A549 (cell line): Measurements from ENCODE around the gene STAT4. TPM values are rescaled to one million over a fixed set of nuclear protein-coding genes. Genes with fewer than 3 reads are reported as not detected.

ENCODE experiments used
- ATAC-seq, 2 experiments: fragments of 200-7000 bp in 1 of 2; fragments of >200 bp in 1 of 2; cut with Nextera tagmentation in 1 of 2; cut with Tn5 transposase in 1 of 2; 3 replicates each; pipeline versions ENCODE4 v1.8.0 to v1.9.1; 2018 to 2020; ENCODE audit warnings: mild to moderate bottlenecking in 1 of 2, moderate library complexity in 1 of 2
- CTCF ChIA-PET: fragments of 300-600 bp; sonication (Branson Sonifier 250); formaldehyde crosslinking; extraction: SDS; loops from one replicate; lab custom pipeline; 2021; ENCODE audit warnings: antibody characterized with exemption, inconsistent platforms; lab: Yijun Ruan, JAX
- POLR2A ChIA-PET: fragments of 350-600 bp; formaldehyde crosslinking; extraction: SDS; loops from one replicate; lab custom pipeline; 2021; ENCODE audit warnings: antibody characterized with exemption, inconsistent platforms; lab: Yijun Ruan, JAX
- DNase-seq, 2 experiments: peaks; one replicate each; pipeline versions ENCODE4 v3.0.0 to v3.0.0-alpha.2; 2011 to 2016; ENCODE audit warnings: low read depth in 1 of 2, low spot score in 1 of 2
- FAIRE-seq: peaks from 2 replicates; lab custom pipeline; 2011; peaks lifted over from hg19 to GRCh38; lab: Jason Lieb, UNC
- H3K27ac ChIP-seq, 2 experiments: fragments of >200 bp; sonication (Bioruptor Twin); formaldehyde crosslinking; 3 replicates each; pipeline ENCODE4 v1.5.1; 2016 to 2017
- H3K4me1 ChIP-seq: fragments of >200 bp; sonication (Bioruptor Twin); formaldehyde crosslinking; 3 replicates; pipeline ENCODE4 v1.6.1; 2016
- H3K4me2 ChIP-seq: fragments of >200 bp; sonication (Bioruptor Twin); formaldehyde crosslinking; 3 replicates; pipeline ENCODE4 v1.6.1; 2016
- H3K4me3 ChIP-seq: fragments of >200 bp; sonication (Bioruptor Twin); formaldehyde crosslinking; 3 replicates; pipeline ENCODE4 v1.5.1; 2016
- H3K9me3 ChIP-seq: fragments of >200 bp; sonication (Bioruptor Twin); formaldehyde crosslinking; 3 replicates; pipeline ENCODE4 v1.6.1; 2016
- CBX8 ChIP-seq: fragments of 200-600 bp; sonication (generic); IDR thresholded peaks from 2 replicates; pipeline ENCODE4 v1.6.1; 2016
- CEBPB ChIP-seq, 2 experiments: fragments of >200 bp in 1 of 2; sonication (Bioruptor Twin) in 1 of 2; formaldehyde crosslinking in 1 of 2; IDR thresholded peaks; 2 replicates each; pipeline ENCODE4 v1.6.1; 2012 to 2016
- CHD4 ChIP-seq: fragments of 200-600 bp; sonication (generic); IDR thresholded peaks from 2 replicates; pipeline ENCODE4 v1.6.1; 2016; ENCODE audit warnings: antibody characterized with exemption, mild to moderate bottlenecking, borderline replicate concordance
- CTCF ChIP-seq: fragments of >200 bp; sonication (Bioruptor Twin); formaldehyde crosslinking; IDR thresholded peaks from 3 replicates; pipeline ENCODE4 v1.5.1; 2016
- FOSB ChIP-seq: fragments of 250-450 bp; sonication (Bioruptor Pico); IDR thresholded peaks from 2 replicates; pipeline ENCODE4 v1.5.0; 2020; ENCODE audit warnings: mild to moderate bottlenecking, moderate library complexity
- GATA3 ChIP-seq: IDR thresholded peaks from 2 replicates; pipeline ENCODE4 v1.6.1; 2012; ENCODE audit warnings: borderline replicate concordance
- HEYL ChIP-seq: fragments of 250-450 bp; sonication (Bioruptor Pico); IDR thresholded peaks from 2 replicates; pipeline ENCODE4 v1.8.0; 2021; ENCODE audit warnings: mild to moderate bottlenecking, moderate library complexity
- HOXA7 ChIP-seq: fragments of 250-450 bp; sonication (Bioruptor Pico); IDR thresholded peaks from 2 replicates; pipeline ENCODE4 v1.5.0; 2020; ENCODE audit warnings: mild to moderate bottlenecking, moderate library complexity
- MAZ ChIP-seq: fragments of 150-350 bp; IDR thresholded peaks from 2 replicates; pipeline ENCODE4 v1.6.1; 2014; ENCODE audit warnings: antibody characterized with exemption, low read depth, low read length, borderline replicate concordance
- MYC ChIP-seq: IDR thresholded peaks from 2 replicates; pipeline ENCODE4 v1.6.1; 2012; ENCODE audit warnings: mild to moderate bottlenecking, inconsistent platforms, low read length, improper control_type of control experiment, borderline replicate concordance
- PHF8 ChIP-seq: fragments of 200-600 bp; sonication (generic); IDR thresholded peaks from 2 replicates; pipeline ENCODE4 v1.6.1; 2016; ENCODE audit warnings: low read depth, mild to moderate bottlenecking, antibody characterized with exemption, moderate library complexity, borderline replicate concordance
- POLR2A ChIP-seq: IDR thresholded peaks from 2 replicates; pipeline ENCODE4 v1.6.1; 2012; ENCODE audit warnings: mild to moderate bottlenecking, low read length
- RAD21 ChIP-seq, 2 experiments: fragments of >200 bp in 1 of 2; sonication (Bioruptor Twin) in 1 of 2; formaldehyde crosslinking in 1 of 2; IDR thresholded peaks in 1 of 2; conservative IDR thresholded peaks in 1 of 2; 2 replicates in 1 of 2; 3 replicates in 1 of 2; pipeline ENCODE4 v1.6.1; 2012 to 2018; ENCODE audit warnings: inconsistent platforms in 1 of 2
- REST ChIP-seq: fragments of 200-600 bp; sonication (generic); IDR thresholded peaks from 2 replicates; pipeline ENCODE4 v1.6.1; 2016; ENCODE audit warnings: antibody characterized with exemption, mild to moderate bottlenecking, moderate library complexity
- RNF2 ChIP-seq: fragments of 200-600 bp; sonication (generic); IDR thresholded peaks from 2 replicates; pipeline ENCODE4 v1.6.1; 2016; ENCODE audit warnings: low read depth, mild to moderate bottlenecking, antibody characterized with exemption, moderate library complexity, borderline replicate concordance
- SMC3 ChIP-seq: fragments of >200 bp; sonication (Bioruptor Twin); formaldehyde crosslinking; IDR thresholded peaks from 3 replicates; pipeline ENCODE4 v1.6.1; 2018; ENCODE audit warnings: inconsistent platforms
- TP53 ChIP-seq: fragments of 250-450 bp; sonication (Bioruptor Pico); IDR thresholded peaks from 2 replicates; pipeline ENCODE4 v1.5.0; 2021; ENCODE audit warnings: mild to moderate bottlenecking, moderate library complexity
- ZFP36 ChIP-seq: fragments of 450-650 bp; IDR thresholded peaks from 2 replicates; pipeline ENCODE4 v1.6.1; 2014; ENCODE audit warnings: borderline replicate concordance; ENCODE audit not compliant: partially characterized antibody
- ZNF302 ChIP-seq: fragments of 250-450 bp; sonication (Bioruptor Pico); IDR thresholded peaks from 2 replicates; pipeline ENCODE4 v1.9.0; 2021; ENCODE audit warnings: inconsistent platforms, mild to moderate bottlenecking, moderate library complexity
- WGBS: methylation state at CpG from one replicate; pipeline ENCODE4 v1.1.6; 2017; ENCODE audit errors: missing lambda C conversion rate; 5-methylcytosine and 5-hydroxymethylcytosine counted together
- polyA minus RNA-seq: library from RNA; depleted of rRNA, polyadenylated mRNA; stranded (reverse); fragments of >200 nt; gene quantifications from 2 replicates; pipeline ENCODE4 v1.2.3, GENCODE V29; 2011; rRNA and poly(A)+ RNA removed
- polyA plus RNA-seq, 4 experiments: library from polyadenylated mRNA; depleted of rRNA in 3 of 4; stranded (reverse); fragments of >200 nt; fragmentation: RNase III in 1 of 4; extraction: RNeasy Plus Mini Kit Qiagen cat#74134 plus additional on column Dnase treatment in 1 of 4; gene quantifications; 2 replicates in 3 of 4; 3 replicates in 1 of 4; pipeline ENCODE4 v1.2.3, GENCODE V29; 2011 to 2017
- TF ChIP-seq, protein P1 (sequence below): fragments of 150-350 bp; IDR thresholded peaks from 2 replicates; pipeline ENCODE4 v1.6.1; 2014; ENCODE audit warnings: low read depth, mild to moderate bottlenecking, low read length
- TF ChIP-seq, protein P2 (sequence below): fragments of 250-450 bp; sonication (Bioruptor Pico); IDR thresholded peaks from 2 replicates; pipeline ENCODE4 v1.5.0; 2020; ENCODE audit warnings: low read depth, mild to moderate bottlenecking, moderate library complexity

Gene STAT4
- 32.4 and 34.4 TPM in 2 replicates for polyA plus RNA-seq (2011; rRNA removed)
- 5.2 and 6.9 TPM in 2 replicates for polyA plus RNA-seq (2012; cell fraction: cytosol; rRNA removed)
- 3.2 and 5.4 TPM in 2 replicates for polyA plus RNA-seq (2012; cell fraction: nucleus; rRNA removed)
- 11.6 to 14.0 TPM (median 11.7 TPM) in 3 replicates for polyA plus RNA-seq (2017; fragmentation: RNase III; extraction: RNeasy Plus Mini Kit Qiagen cat#74134 plus additional on column Dnase treatment)
- polyA minus RNA-seq, result 15.4 and 26.1 TPM in 2 replicates

DNA sequence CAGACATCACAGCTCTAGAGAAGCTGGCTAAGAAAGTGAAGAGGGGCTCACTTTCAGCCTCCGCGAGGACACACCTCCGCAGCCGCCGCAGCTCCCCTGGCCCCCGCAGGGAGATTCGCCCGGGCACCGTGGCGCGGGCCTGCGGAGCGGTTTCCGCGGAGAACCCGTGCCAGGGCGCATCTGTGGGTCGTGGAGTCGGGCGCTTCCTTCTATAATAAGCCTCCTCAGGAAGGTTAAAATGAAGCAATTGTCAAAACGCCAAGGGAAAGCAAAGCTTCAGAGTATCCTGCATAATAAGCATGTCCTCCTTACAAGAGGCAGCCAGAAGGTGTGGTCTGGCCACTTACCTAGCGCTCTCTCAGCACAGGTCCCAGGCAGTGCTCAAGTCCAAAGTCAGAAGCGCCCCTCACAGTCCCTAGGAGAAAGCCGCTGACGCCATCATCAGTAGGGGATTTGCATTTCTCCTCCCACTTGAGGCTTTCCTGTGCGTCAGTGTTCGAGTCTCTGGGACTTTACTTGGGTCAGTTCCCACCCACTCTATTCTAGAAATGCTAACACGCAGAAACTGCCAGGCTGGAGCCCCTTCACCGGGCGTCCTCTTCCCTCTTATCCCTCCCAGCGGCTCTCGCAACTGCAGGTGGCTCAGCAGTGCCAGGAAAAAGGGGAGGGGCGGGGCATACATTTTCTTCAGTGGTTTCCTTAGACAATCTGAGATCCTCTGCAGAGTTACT is at the start of gene STAT4:
Gene STAT4 (minus strand): TSS at position 395 of the 731 bp plus-strand sequence. CDS start 2,791 bp downstream, outside the sequence.
- TF ChIP-seq, protein P1, sequence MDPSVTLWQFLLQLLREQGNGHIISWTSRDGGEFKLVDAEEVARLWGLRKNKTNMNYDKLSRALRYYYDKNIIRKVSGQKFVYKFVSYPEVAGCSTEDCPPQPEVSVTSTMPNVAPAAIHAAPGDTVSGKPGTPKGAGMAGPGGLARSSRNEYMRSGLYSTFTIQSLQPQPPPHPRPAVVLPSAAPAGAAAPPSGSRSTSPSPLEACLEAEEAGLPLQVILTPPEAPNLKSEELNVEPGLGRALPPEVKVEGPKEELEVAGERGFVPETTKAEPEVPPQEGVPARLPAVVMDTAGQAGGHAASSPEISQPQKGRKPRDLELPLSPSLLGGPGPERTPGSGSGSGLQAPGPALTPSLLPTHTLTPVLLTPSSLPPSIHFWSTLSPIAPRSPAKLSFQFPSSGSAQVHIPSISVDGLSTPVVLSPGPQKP, result no peak
- TF ChIP-seq POLR2A (0 out of 2 replicates have a peak, but pooled peaks have one; percentile 5), RNF2 (0 out of 2 replicates have a peak, but pooled peaks have one; percentile 37)
- 0% methylated on average over 12 of the region's 33 CpGs for WGBS
- ATAC-seq (peak; percentile 86 to 91), DNase-seq (peak; percentile 43 to 67), FAIRE-seq (no peak)
- POLR2A ChIA-PET, result interaction anchor here (1.2 to 1.4 kb wide), 2 partner anchors 99 to 109 kb away, joined by 3 to 5 read pairs; no protein-coding TSS in a partner anchor
- peak within 1 kb of the TSS; percentile 65 to 84 for H3K27ac ChIP-seq
- CTCF ChIA-PET, result interaction anchor here (1.0 to 5.9 kb wide), 6 partner anchors 8 to 99 kb away, joined by 3 to 27 read pairs (median 4); no protein-coding TSS in a partner anchor
- no peaks in the 10 kb centered on the region for H3K9me3 ChIP-seq
- H3K4me2 ChIP-seq, result peak within 1 kb of the TSS; percentile 89
- H3K4me3 ChIP-seq, result peak within 1 kb of the TSS; percentile 75
- H3K4me1 ChIP-seq, result peaks cover 29% of the 10 kb centered on the region; the same call in 2 of the 3 replicates

- ATAC-seq (no peak), DNase-seq (no peak), FAIRE-seq (no peak)
- 90% methylated on average over 6 of the region's 6 CpGs for WGBS
- no peak overlapping the region for H3K27ac ChIP-seq
- H3K4me2 ChIP-seq, result no peak overlapping the region
- POLR2A ChIA-PET, result no interaction called here
- no peak overlapping the region for H3K4me3 ChIP-seq
- H3K4me1 ChIP-seq, result 0 out of 3 replicates have a peak, but pooled peaks cover 4% of the 10 kb centered on the region
- TF ChIP-seq REST (no peak), CBX8 (no peak), GATA3 (no peak), RAD21 (conservative IDR thresholded peaks at IDR 0.05 in 1 of 2, IDR thresholded peaks at IDR 0.05 in 1 of 2) (no peak), HOXA7 (CRISPR knock-in tag) (no peak), CHD4 (no peak)
- TF ChIP-seq, protein P2, sequence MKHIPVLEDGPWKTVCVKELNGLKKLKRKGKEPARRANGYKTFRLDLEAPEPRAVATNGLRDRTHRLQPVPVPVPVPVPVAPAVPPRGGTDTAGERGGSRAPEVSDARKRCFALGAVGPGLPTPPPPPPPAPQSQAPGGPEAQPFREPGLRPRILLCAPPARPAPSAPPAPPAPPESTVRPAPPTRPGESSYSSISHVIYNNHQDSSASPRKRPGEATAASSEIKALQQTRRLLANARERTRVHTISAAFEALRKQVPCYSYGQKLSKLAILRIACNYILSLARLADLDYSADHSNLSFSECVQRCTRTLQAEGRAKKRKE (CRISPR knock-in tag), result no peak
- peaks cover 6% of the 10 kb centered on the region; the same call in 1 of the 3 replicates for H3K9me3 ChIP-seq
- CTCF ChIA-PET, result interaction anchor here (0.7 kb wide), 1 partner anchor 10 kb away, joined by 3 read pairs; no protein-coding TSS in a partner anchor
Observed at GRCh38 chr2:191199929-191200512, 49.2 kb upstream of the STAT4 start.

DNA sequence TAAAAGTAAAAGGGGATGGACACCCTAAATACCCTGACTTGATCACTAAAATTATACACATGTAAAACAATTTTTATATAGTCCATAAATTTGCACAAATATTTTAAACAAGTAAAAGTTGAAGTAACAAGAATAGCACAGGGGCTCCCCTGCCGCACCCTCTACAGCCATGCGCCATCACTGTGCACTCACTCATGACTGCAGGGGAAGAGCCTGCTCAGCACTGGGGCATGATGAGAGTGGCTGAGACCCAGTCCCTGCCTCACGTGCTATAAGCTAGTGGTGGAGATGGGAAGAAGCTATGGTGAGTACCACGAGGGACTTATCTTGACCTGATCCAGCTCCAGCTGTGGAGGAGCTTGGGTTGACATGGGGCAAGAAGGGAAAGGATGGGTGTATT is 47.5 kb upstream of the STAT4 start:
- WGBS, result 80% methylated on average over 4 of the region's 4 CpGs
- POLR2A ChIA-PET, result no interaction called here

More for the DNA sequence above, 47.5 kb upstream of the STAT4 start:
- H3K4me1 ChIP-seq, result 0 out of 3 replicates have a peak, but pooled peaks cover 4% of the 10 kb centered on the region
- no peak for TF ChIP-seq ZFP36
- TF ChIP-seq SMC3, result no peak
- no peak for TF ChIP-seq CEBPB (IDR thresholded peaks at IDR 0.05)
- no peak for TF ChIP-seq MYC
- no peak for TF ChIP-seq TP53 (CRISPR knock-in tag)
- TF ChIP-seq CBX8, result no peak
- TF ChIP-seq FOSB (CRISPR knock-in tag), result no peak
- no peak for TF ChIP-seq CTCF
- no peak for TF ChIP-seq GATA3
- TF ChIP-seq PHF8, result no peak
- no peak for TF ChIP-seq ZNF302 (CRISPR knock-in tag)
- TF ChIP-seq MAZ, result no peak
- TF ChIP-seq RNF2, result no peak
- TF ChIP-seq HEYL (CRISPR knock-in tag), result no peak
- DNase-seq (no peak), ATAC-seq (no peak), FAIRE-seq (no peak)
- CTCF ChIA-PET, result interaction anchor here (0.9 to 2.1 kb wide), 4 partner anchors 15 to 33 kb away, joined by 3 to 7 read pairs (median 4); no protein-coding TSS in a partner anchor
- no peak overlapping the region for H3K4me3 ChIP-seq
- H3K4me2 ChIP-seq, result no peak overlapping the region
- peaks cover 4% of the 10 kb centered on the region; the same call in 1 of the 3 replicates for H3K9me3 ChIP-seq
- H3K27ac ChIP-seq, result no peak overlapping the region
